K562 (cell line): ENCODE results near the gene NOPCHAP1. TPM values are rescaled to one million over a fixed set of nuclear protein-coding genes. Genes with fewer than 3 reads are reported as not detected.
A peak's percentile ranks its signal among the peaks of the same experiment; 100 is the strongest.

Source experiments
- ATAC-seq: fragments of 200-7000 bp; cut with Tn5 transposase; 3 replicates; pipeline ENCODE4 v1.9.1; 2020; ENCODE audit warnings: moderate library complexity
- BruUV-seq: library from RNA; stranded (reverse); fragments of 400-500 nt; replicated peaks from 2 replicates; lab custom pipeline; 2021; lab: Mats Ljungman, UMichigan
- CTCF ChIA-PET: fragments of 300-600 bp; formaldehyde crosslinking; extraction: SDS; loops from one replicate; lab custom pipeline; 2021; ENCODE audit warnings: low intra/inter-chr PET ratio; lab: Yijun Ruan, JAX
- POLR2A ChIA-PET: fragments of 300-600, 350-650 bp; sonication (Branson Sonifier 250); formaldehyde crosslinking; extraction: SDS; loops from one replicate; lab custom pipeline; 2021; ENCODE audit warnings: antibody characterized with exemption, inconsistent platforms; lab: Yijun Ruan, JAX
- DNase-seq, 4 experiments: peaks; one replicate each; pipeline versions ENCODE4 v3.0.0 to v3.0.0-alpha.2; 2011 to 2018; ENCODE audit warnings: low spot score in 3 of 4, mixed read lengths in 3 of 4; ENCODE audit errors: extremely low read depth in 1 of 4
- FAIRE-seq: peaks from 2 replicates; lab custom pipeline; 2011; peaks lifted over from hg19 to GRCh38; lab: Jason Lieb, UNC
- H2AFZ ChIP-seq: 2 replicates; pipeline ENCODE4 v1.6.0; 2011; ENCODE audit warnings: low read depth, low read length, control low read depth, inconsistent platforms
- H3K27ac ChIP-seq: fragments of 200-600 bp; 3 replicates; pipeline ENCODE4 v1.8.0; 2011; ENCODE audit warnings: low read depth, mild to moderate bottlenecking, control low read depth, inconsistent platforms, low read length, moderate library complexity, mixed read lengths; ENCODE audit errors: extremely low read depth
- H3K27me3 ChIP-seq, 2 experiments: fragments of 300-600 bp in 1 of 2; 2 replicates in 1 of 2; 3 replicates in 1 of 2; pipeline versions ENCODE4 v1.6.0 to v1.8.0; 2011; ENCODE audit warnings: inconsistent platforms in 2 of 2, low read length in 2 of 2, mild to moderate bottlenecking in 1 of 2, mixed read lengths in 1 of 2, moderate library complexity in 1 of 2; ENCODE audit not compliant: control insufficient read depth in 2 of 2, insufficient read depth in 2 of 2
- H3K36me3 ChIP-seq: fragments of 300-600 bp; 3 replicates; pipeline ENCODE4 v1.8.0; 2011; ENCODE audit warnings: mild to moderate bottlenecking, low read length, inconsistent platforms; ENCODE audit not compliant: control insufficient read depth, insufficient read depth
- H3K4me1 ChIP-seq, 2 experiments: fragments of 200-600 bp in 1 of 2; replicated peaks in 1 of 2; 2 replicates in 1 of 2; 3 replicates in 1 of 2; pipeline versions ENCODE4 v1.5.1 to v1.8.0; 2011; ENCODE audit warnings: inconsistent platforms in 2 of 2, low read length in 2 of 2, mild to moderate bottlenecking in 1 of 2, mixed read lengths in 1 of 2, moderate library complexity in 1 of 2; ENCODE audit not compliant: control insufficient read depth in 2 of 2, insufficient read depth in 2 of 2
- H3K4me2 ChIP-seq: 2 replicates; pipeline ENCODE4 v1.6.1; 2011; ENCODE audit warnings: low read length, control low read depth, inconsistent platforms, mixed read lengths; ENCODE audit not compliant: insufficient read depth
- H3K4me3 ChIP-seq: fragments of 200-600 bp; sonication (generic), shearing (Covaris generic); 2 replicates; pipeline ENCODE4 v1.5.1; 2016; ENCODE audit warnings: control low read depth, inconsistent platforms
- H3K79me2 ChIP-seq: fragments of 200-600 bp; 3 replicates; pipeline ENCODE4 v1.8.0; 2011; ENCODE audit warnings: low read length, inconsistent platforms; ENCODE audit not compliant: control insufficient read depth, insufficient read depth
- H3K9ac ChIP-seq, 2 experiments: 2 replicates each; pipeline versions ENCODE4 v1.6.0 to v1.6.1; 2011; ENCODE audit warnings: low read depth in 2 of 2, low read length in 2 of 2, control low read depth in 1 of 2, inconsistent platforms in 1 of 2, mild to moderate bottlenecking in 1 of 2, mixed read lengths in 1 of 2; ENCODE audit not compliant: insufficient read depth in 1 of 2
- H3K9me1 ChIP-seq: one replicate; pipeline ENCODE4 v1.6.0; 2011; ENCODE audit warnings: inconsistent platforms, mild to moderate bottlenecking, low read length, moderate library complexity; ENCODE audit not compliant: control insufficient read depth, insufficient read depth
- H3K9me3 ChIP-seq: replicated peaks from 2 replicates; pipeline ENCODE4 v1.5.1; 2011; ENCODE audit warnings: low read depth, low read length, inconsistent platforms; ENCODE audit not compliant: control insufficient read depth, insufficient read depth
- H4K20me1 ChIP-seq: replicated peaks from 2 replicates; pipeline ENCODE4 v1.6.1; 2011; ENCODE audit warnings: low read length, inconsistent platforms, mixed read lengths; ENCODE audit not compliant: control insufficient read depth, insufficient read depth
- BHLHE40 ChIP-seq: IDR thresholded peaks from 2 replicates; pipeline ENCODE4 v1.6.1; 2011; ENCODE audit warnings: low read length, improper control_type of control experiment
- CBX5 ChIP-seq: IDR thresholded peaks from 2 replicates; pipeline ENCODE4 v1.6.1; 2014; ENCODE audit warnings: low read depth, borderline replicate concordance
- CBX8 ChIP-seq: fragments of 200-600 bp; sonication (generic); IDR thresholded peaks from 2 replicates; pipeline ENCODE4 v1.6.1; 2012; ENCODE audit warnings: borderline replicate concordance, mixed run types, low read depth, mild to moderate bottlenecking, moderate library complexity, mixed read lengths, low read length, control low read depth, inconsistent platforms; ENCODE audit not compliant: poor library complexity, severe bottlenecking; ENCODE audit errors: extremely low read depth
- HIVEP1 ChIP-seq: fragments of 250-450 bp; sonication (Bioruptor Pico); IDR thresholded peaks from 2 replicates; pipeline ENCODE4 v1.4.0; 2020; ENCODE audit warnings: mild to moderate bottlenecking
- RBM14 ChIP-seq: fragments of 200-400 bp; formaldehyde crosslinking; IDR thresholded peaks from 2 replicates; pipeline ENCODE4 v1.6.1; 2018; ENCODE audit warnings: low read depth, mild to moderate bottlenecking, low read length, moderate library complexity, borderline replicate concordance; ENCODE audit not compliant: insufficient read depth
- TCF3 ChIP-seq: sonication (generic); formaldehyde crosslinking; IDR thresholded peaks from 2 replicates; pipeline ENCODE4 v1.4.0; 2020; ENCODE audit warnings: mild to moderate bottlenecking, missing genetic modification reagents
- WGBS: fragments of 100-300 bp; shearing (Covaris generic); methylation state at CpG from one replicate; pipeline ENCODE4 v1.1.6; 2016; ENCODE audit warnings: low coverage, mixed read lengths; ENCODE audit not compliant: insufficient coverage; ENCODE audit errors: missing lambda C conversion rate; 5-methylcytosine and 5-hydroxymethylcytosine counted together
- in situ Hi-C: fragments of 300-500 bp; cut with MboI; formaldehyde crosslinking; loops from 4 replicates; pipeline ENCODE4 v1.15.0; 2018; ENCODE audit warnings: inconsistent platforms, mixed read lengths
- intact Hi-C: fragments of 100-400 bp; cut with micrococcal nuclease; formaldehyde crosslinking; loops from 2 replicates; pipeline ENCODE4 v1.14.2; 2022
- polyA plus RNA-seq, 8 experiments: library from polyadenylated mRNA; depleted of rRNA in 4 of 8; stranded (reverse) in 5 of 8; unstranded in 3 of 8; fragments of >200 nt; fragmentation: Nextera tagmentation in 2 of 8; fragmentation: Illumina TruSeq in 1 of 8; extraction: Ambion mirVana in 2 of 8; extraction: Trizol in 1 of 8; gene quantifications; 2 replicates each; pipeline versions ENCODE4 v1.2.1 to v1.2.3, GENCODE V29; 2011 to 2014; ENCODE audit warnings: inconsistent platforms in 1 of 8, missing spikeins in 1 of 8
- total RNA-seq, 7 experiments: library from RNA; depleted of rRNA in 6 of 7; stranded (reverse); fragments of >200 nt in 6 of 7; fragmentation: Illumina TruSeq in 2 of 7; extraction: Trizol in 2 of 7; gene quantifications; 2 replicates each; pipeline versions ENCODE4 v1.2.1 to v1.2.3, GENCODE V29; 2011 to 2021; ENCODE audit warnings: low replicate concordance in 1 of 7

Gene NOPCHAP1
- total and polyA plus RNA-seq, 9 of the 15 experiments (the other 6 are each of a cell fraction or from before 2014, with no cell fraction given): 19.4 to 108 (median 33.4) TPM

GRCh38 chr12:104951759-104952509 lies 34.2 kb upstream of the NOPCHAP1 start:
- Histone ChIP-seq H3K27me3 (peaks cover 16 to 32% of the 10 kb centered on the region in 2 experiments), H3K79me2 (no peaks in the 10 kb centered on the region), H3K9ac (no peak overlapping the region), H3K36me3 (no peaks in the 10 kb centered on the region), H2AFZ (no peak overlapping the region), H3K4me2 (no peak overlapping the region), H4K20me1 (no peaks in the 10 kb centered on the region), H3K27ac (no peak overlapping the region), H3K4me3 (no peak overlapping the region), H3K9me1 (no peaks in the 10 kb centered on the region), H3K4me1 (no peaks in the 10 kb centered on the region), H3K9me3 (no peaks in the 10 kb centered on the region)
- 7% methylated on average over 5 of the region's 5 CpGs for WGBS
- in situ Hi-C loops: no loop called here
- DNase-seq (no peak), FAIRE-seq (no peak), ATAC-seq (no peak)
- no TSS peak for BruUV-seq
- TF ChIP-seq HIVEP1 (CRISPR knock-in tag): no peak
- intact Hi-C loops: loop anchor here (5.0 to 10.0 kb wide), 2 partner anchors 90 to 567 kb away; no protein-coding TSS in a partner anchor
- ChIA-PET CTCF (no interaction called here), POLR2A (no interaction called here)

DNA sequence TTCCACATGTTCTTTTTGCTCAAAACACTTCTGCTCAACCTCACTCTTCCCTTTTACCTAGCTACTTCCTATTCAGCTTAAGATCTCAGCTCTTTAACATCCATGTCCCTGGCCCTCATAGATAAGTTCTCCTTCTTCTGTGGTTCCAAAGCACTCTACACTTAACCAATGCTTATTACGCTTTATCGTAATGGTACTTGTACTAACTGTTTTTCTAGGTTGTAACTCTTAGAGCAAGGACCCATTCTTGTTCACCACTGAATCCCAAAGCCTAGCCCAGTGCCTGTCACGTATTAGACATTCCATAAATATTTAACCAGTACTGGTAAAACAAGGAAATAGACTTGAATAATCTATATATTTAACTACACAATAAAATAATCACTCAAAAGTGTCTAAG lies 33.3 kb upstream of the NOPCHAP1 start:
- Histone ChIP-seq H3K9me1 (no peaks in the 10 kb centered on the region), H3K4me1 (peaks cover 0 to 4% of the 10 kb centered on the region in 2 experiments; a peak in 2 of 5 replicates), H3K27ac (no peak overlapping the region), H3K4me2 (no peak overlapping the region), H3K9me3 (no peaks in the 10 kb centered on the region), H4K20me1 (no peaks in the 10 kb centered on the region), H3K36me3 (no peaks in the 10 kb centered on the region), H3K9ac (no peak overlapping the region), H2AFZ (no peak overlapping the region), H3K79me2 (no peaks in the 10 kb centered on the region), H3K27me3 (peaks cover 22 to 37% of the 10 kb centered on the region in 2 experiments), H3K4me3 (no peak overlapping the region)
- ATAC-seq (peak; percentile 46; the same call in 1 of the 3 replicates), DNase-seq (peak in 1 of 4 experiments; percentile 12), FAIRE-seq (peak; percentile 66)
- 13% methylated on average over 3 of the region's 3 CpGs for WGBS
- intact Hi-C loops: loop anchor here (5.0 to 10.0 kb wide), 2 partner anchors 91 to 568 kb away; no protein-coding TSS in a partner anchor
- no TSS peak for BruUV-seq
- no peak for TF ChIP-seq BHLHE40
- no peak for TF ChIP-seq CBX5
- peak; percentile 16 for TF ChIP-seq CBX8
- no peak for TF ChIP-seq RBM14
- peak; percentile 57 for TF ChIP-seq TCF3 (CRISPR knock-in tag)
- CTCF ChIA-PET: no interaction called here
- in situ Hi-C loops: no loop called here
- POLR2A ChIA-PET: interaction anchor here (0.8 kb wide), 1 partner anchor 12 kb away, joined by 3 read pairs; no protein-coding TSS in a partner anchor
